WTC11 (cell line): ENCODE measurements around the gene DCUN1D2.

Experiments used
- CREB1 ChIP-seq: sonication (generic); formaldehyde crosslinking; IDR thresholded peaks from 2 replicates; pipeline ENCODE4 v1.8.0; 2023; ENCODE audit warnings: mild to moderate bottlenecking, missing genetic modification reagents
- CREM ChIP-seq: sonication (generic); formaldehyde crosslinking; IDR thresholded peaks from 2 replicates; pipeline ENCODE4 v1.8.1; 2022; ENCODE audit warnings: mild to moderate bottlenecking, missing genetic modification reagents, moderate library complexity
- NR2C2 ChIP-seq: sonication (generic); formaldehyde crosslinking; IDR thresholded peaks from 2 replicates; pipeline ENCODE4 v1.8.0; 2022; ENCODE audit warnings: mild to moderate bottlenecking, missing genetic modification reagents
- SMAD4 ChIP-seq: sonication (generic); formaldehyde crosslinking; IDR thresholded peaks from 2 replicates; pipeline ENCODE4 v1.8.0; 2022; ENCODE audit warnings: mild to moderate bottlenecking, missing genetic modification reagents
- ZNF121 ChIP-seq: sonication (generic); formaldehyde crosslinking; IDR thresholded peaks from 2 replicates; pipeline ENCODE4 v1.8.0; 2023; ENCODE audit warnings: missing genetic modification reagents
- ZNF232 ChIP-seq: sonication (generic); formaldehyde crosslinking; IDR thresholded peaks from 2 replicates; pipeline ENCODE4 v1.8.0; 2022; ENCODE audit warnings: mild to moderate bottlenecking, missing genetic modification reagents
- ZNF416 ChIP-seq: fragments of 250-450 bp; sonication (Bioruptor Pico); IDR thresholded peaks from 2 replicates; pipeline ENCODE4 v1.9.0; 2021; ENCODE audit warnings: mild to moderate bottlenecking, inconsistent platforms
- TF ChIP-seq, protein P1 (sequence below): sonication (generic); formaldehyde crosslinking; IDR thresholded peaks from 2 replicates; pipeline ENCODE4 v1.8.1; 2023; ENCODE audit warnings: mild to moderate bottlenecking, missing genetic modification reagents
- TF ChIP-seq, protein P2 (sequence below): sonication (generic); formaldehyde crosslinking; IDR thresholded peaks from 2 replicates; pipeline ENCODE4 v1.8.0; 2022; ENCODE audit warnings: mild to moderate bottlenecking, missing genetic modification reagents
- TF ChIP-seq, protein P3 (sequence below): fragments of 200-600 bp; IDR thresholded peaks from 2 replicates; pipeline ENCODE4 v1.8.0; 2022; ENCODE audit warnings: antibody characterized with exemption
- TF ChIP-seq, protein P4 (sequence below): sonication (generic); formaldehyde crosslinking; IDR thresholded peaks from 2 replicates; pipeline ENCODE4 v1.8.0; 2022; ENCODE audit warnings: mild to moderate bottlenecking, missing genetic modification reagents
- TF ChIP-seq, protein P5 (sequence below): sonication (generic); formaldehyde crosslinking; IDR thresholded peaks from 2 replicates; pipeline ENCODE4 v1.8.1; 2023; ENCODE audit warnings: mild to moderate bottlenecking, missing genetic modification reagents
- TF ChIP-seq, protein P6 (sequence below): sonication (generic); formaldehyde crosslinking; IDR thresholded peaks from 2 replicates; pipeline ENCODE4 v1.8.0; 2022; ENCODE audit warnings: mild to moderate bottlenecking, missing genetic modification reagents

DNA sequence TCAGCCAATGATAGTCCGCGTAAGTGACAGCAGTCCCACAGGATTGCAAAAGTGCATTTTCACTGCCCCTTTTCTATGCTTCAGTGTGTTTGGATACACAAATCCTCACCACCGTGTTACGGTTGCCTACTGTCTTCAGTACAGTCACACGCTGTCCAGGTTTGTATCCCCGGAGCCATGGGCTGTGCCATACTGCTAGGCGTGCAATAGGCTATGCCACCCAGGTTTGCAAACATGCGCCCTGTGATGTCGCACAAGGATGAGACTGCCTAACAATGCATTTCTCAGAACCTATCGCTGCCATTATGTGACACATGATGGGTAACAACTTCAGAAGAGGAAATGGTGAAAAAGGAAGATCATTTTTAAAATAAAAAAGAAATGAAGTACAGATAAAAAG, 20.4 kb downstream of the DCUN1D2 start:
- TF ChIP-seq, protein P1, sequence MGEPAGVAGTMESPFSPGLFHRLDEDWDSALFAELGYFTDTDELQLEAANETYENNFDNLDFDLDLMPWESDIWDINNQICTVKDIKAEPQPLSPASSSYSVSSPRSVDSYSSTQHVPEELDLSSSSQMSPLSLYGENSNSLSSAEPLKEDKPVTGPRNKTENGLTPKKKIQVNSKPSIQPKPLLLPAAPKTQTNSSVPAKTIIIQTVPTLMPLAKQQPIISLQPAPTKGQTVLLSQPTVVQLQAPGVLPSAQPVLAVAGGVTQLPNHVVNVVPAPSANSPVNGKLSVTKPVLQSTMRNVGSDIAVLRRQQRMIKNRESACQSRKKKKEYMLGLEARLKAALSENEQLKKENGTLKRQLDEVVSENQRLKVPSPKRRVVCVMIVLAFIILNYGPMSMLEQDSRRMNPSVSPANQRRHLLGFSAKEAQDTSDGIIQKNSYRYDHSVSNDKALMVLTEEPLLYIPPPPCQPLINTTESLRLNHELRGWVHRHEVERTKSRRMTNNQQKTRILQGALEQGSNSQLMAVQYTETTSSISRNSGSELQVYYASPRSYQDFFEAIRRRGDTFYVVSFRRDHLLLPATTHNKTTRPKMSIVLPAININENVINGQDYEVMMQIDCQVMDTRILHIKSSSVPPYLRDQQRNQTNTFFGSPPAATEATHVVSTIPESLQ (CRISPR knock-in tag) = no peak
- TF ChIP-seq, protein P2, sequence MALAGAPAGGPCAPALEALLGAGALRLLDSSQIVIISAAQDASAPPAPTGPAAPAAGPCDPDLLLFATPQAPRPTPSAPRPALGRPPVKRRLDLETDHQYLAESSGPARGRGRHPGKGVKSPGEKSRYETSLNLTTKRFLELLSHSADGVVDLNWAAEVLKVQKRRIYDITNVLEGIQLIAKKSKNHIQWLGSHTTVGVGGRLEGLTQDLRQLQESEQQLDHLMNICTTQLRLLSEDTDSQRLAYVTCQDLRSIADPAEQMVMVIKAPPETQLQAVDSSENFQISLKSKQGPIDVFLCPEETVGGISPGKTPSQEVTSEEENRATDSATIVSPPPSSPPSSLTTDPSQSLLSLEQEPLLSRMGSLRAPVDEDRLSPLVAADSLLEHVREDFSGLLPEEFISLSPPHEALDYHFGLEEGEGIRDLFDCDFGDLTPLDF = no peak
- TF ChIP-seq, protein P3, sequence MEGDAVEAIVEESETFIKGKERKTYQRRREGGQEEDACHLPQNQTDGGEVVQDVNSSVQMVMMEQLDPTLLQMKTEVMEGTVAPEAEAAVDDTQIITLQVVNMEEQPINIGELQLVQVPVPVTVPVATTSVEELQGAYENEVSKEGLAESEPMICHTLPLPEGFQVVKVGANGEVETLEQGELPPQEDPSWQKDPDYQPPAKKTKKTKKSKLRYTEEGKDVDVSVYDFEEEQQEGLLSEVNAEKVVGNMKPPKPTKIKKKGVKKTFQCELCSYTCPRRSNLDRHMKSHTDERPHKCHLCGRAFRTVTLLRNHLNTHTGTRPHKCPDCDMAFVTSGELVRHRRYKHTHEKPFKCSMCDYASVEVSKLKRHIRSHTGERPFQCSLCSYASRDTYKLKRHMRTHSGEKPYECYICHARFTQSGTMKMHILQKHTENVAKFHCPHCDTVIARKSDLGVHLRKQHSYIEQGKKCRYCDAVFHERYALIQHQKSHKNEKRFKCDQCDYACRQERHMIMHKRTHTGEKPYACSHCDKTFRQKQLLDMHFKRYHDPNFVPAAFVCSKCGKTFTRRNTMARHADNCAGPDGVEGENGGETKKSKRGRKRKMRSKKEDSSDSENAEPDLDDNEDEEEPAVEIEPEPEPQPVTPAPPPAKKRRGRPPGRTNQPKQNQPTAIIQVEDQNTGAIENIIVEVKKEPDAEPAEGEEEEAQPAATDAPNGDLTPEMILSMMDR = no peak
- TF ChIP-seq SMAD4 (CRISPR knock-in tag) (no peak), ZNF121 (CRISPR knock-in tag) (no peak), ZNF416 (no peak), NR2C2 (CRISPR knock-in tag) (no peak), CREB1 (CRISPR knock-in tag) (no peak), CREM (CRISPR knock-in tag) (no peak), ZNF232 (CRISPR knock-in tag) (no peak)
- TF ChIP-seq, protein P4, sequence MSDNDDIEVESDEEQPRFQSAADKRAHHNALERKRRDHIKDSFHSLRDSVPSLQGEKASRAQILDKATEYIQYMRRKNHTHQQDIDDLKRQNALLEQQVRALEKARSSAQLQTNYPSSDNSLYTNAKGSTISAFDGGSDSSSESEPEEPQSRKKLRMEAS = no peak
- TF ChIP-seq, protein P5, sequence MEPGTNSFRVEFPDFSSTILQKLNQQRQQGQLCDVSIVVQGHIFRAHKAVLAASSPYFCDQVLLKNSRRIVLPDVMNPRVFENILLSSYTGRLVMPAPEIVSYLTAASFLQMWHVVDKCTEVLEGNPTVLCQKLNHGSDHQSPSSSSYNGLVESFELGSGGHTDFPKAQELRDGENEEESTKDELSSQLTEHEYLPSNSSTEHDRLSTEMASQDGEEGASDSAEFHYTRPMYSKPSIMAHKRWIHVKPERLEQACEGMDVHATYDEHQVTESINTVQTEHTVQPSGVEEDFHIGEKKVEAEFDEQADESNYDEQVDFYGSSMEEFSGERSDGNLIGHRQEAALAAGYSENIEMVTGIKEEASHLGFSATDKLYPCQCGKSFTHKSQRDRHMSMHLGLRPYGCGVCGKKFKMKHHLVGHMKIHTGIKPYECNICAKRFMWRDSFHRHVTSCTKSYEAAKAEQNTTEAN (CRISPR knock-in tag) = no peak
- TF ChIP-seq, protein P6, sequence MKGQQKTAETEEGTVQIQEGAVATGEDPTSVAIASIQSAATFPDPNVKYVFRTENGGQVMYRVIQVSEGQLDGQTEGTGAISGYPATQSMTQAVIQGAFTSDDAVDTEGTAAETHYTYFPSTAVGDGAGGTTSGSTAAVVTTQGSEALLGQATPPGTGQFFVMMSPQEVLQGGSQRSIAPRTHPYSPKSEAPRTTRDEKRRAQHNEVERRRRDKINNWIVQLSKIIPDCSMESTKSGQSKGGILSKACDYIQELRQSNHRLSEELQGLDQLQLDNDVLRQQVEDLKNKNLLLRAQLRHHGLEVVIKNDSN (CRISPR knock-in tag) = no peak
